ENCODE data around the gene PLPP2. TPM values are rescaled to one million over a fixed set of nuclear protein-coding genes. Genes with fewer than 3 reads are reported as not detected.
A peak's percentile ranks its signal among the peaks of the same experiment; 100 is the strongest.

Gene PLPP2
- total RNA-seq, 1 donor from 2014 or later, result 8.6 TPM

DNA sequence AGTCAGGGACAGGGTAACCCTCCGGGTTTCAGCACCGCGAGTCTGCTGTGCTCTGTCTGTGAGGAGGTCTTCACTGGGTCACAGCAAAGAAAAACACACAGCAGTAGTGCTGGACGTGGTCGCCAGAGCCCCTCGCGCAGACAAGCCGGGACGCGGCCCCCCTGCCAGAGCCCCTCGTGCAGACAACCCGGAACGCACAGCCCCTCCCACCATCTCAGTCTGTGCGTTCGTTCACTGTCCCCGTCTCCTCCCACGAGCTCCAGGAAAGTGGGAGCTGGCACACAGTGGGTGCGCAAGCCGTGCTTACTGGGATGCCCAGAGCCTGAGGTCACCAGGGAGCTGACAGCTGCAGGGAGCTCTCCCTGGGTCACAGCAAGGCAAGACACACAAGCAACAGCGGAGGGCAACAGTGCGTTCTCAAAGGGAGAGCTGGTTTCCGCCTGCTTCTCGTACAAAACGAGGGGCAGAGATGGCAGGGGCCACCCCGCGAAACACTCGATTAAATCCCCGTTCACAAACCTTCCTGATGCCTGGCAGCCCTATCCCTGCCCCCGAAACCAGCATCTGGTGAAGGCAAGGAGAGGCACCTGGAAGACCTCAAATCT, 3.2 kb upstream of the PLPP2 start:
- H3K27ac Mint-ChIP-seq, result no peak overlapping the region
- no peaks in the 10 kb centered on the region for H3K9me3 Mint-ChIP-seq
- H3K4me1 Mint-ChIP-seq (ENCODE audit: unreplicated experiment), result peaks cover 25% of the 10 kb centered on the region
- H3K4me3 Mint-ChIP-seq, result peak overlapping the region; percentile 63
- peaks cover 54% of the 10 kb centered on the region for H3K27me3 Mint-ChIP-seq
- no peaks in the 10 kb centered on the region for H3K36me3 Mint-ChIP-seq
- DNase-seq (ENCODE audit: extremely low spot score, unreplicated experiment), result no peak
- TF ChIP-seq, protein P1, sequence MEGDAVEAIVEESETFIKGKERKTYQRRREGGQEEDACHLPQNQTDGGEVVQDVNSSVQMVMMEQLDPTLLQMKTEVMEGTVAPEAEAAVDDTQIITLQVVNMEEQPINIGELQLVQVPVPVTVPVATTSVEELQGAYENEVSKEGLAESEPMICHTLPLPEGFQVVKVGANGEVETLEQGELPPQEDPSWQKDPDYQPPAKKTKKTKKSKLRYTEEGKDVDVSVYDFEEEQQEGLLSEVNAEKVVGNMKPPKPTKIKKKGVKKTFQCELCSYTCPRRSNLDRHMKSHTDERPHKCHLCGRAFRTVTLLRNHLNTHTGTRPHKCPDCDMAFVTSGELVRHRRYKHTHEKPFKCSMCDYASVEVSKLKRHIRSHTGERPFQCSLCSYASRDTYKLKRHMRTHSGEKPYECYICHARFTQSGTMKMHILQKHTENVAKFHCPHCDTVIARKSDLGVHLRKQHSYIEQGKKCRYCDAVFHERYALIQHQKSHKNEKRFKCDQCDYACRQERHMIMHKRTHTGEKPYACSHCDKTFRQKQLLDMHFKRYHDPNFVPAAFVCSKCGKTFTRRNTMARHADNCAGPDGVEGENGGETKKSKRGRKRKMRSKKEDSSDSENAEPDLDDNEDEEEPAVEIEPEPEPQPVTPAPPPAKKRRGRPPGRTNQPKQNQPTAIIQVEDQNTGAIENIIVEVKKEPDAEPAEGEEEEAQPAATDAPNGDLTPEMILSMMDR (conservative IDR thresholded peaks at IDR 0.05), result no peak

DNA sequence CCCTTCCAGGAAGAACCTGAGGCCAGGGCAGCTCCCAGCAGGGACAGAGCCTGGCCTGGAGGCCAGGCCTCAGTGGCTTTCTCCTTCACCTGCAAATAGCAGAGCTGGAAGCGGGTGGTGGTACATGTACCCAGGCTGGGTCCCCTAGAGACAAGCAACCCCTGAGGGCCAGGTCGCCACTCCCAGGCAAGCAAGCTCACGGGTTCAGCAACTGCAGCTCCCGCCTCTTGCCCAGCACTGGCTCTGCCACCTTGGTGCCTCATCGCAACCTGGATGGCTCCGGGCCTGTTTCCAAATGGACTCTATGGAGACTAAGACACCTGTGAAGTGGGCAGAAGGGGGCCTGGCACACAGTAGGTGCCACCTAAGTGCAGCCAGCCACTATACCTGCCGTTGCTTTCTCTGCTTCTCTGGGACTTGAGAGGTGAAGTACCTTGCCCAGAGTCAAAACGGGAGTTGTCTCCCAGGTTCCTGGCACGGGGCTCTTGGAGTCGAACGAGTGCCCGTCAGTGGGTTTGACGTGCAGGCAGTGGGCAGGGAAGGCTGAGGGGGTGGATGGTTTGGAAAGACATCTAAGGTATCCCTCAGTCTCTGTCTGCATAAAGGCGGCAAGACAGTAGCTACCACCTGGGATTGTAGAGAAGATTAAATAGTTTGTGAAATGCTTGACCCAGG, 2.4 kb upstream of the PLPP2 start:
- DNase-seq (ENCODE audit: extremely low spot score, unreplicated experiment), result no peak
- TF ChIP-seq, protein P1 (conservative IDR thresholded peaks at IDR 0.05), result no peak
- H3K4me1 Mint-ChIP-seq (ENCODE audit: unreplicated experiment), result peaks cover 25% of the 10 kb centered on the region
- H3K4me3 Mint-ChIP-seq, result peak overlapping the region; percentile 28
- H3K36me3 Mint-ChIP-seq, result no peaks in the 10 kb centered on the region
- H3K27ac Mint-ChIP-seq, result no peak overlapping the region
- H3K27me3 Mint-ChIP-seq, result peaks cover 63% of the 10 kb centered on the region
- H3K9me3 Mint-ChIP-seq, result no peaks in the 10 kb centered on the region

DNA sequence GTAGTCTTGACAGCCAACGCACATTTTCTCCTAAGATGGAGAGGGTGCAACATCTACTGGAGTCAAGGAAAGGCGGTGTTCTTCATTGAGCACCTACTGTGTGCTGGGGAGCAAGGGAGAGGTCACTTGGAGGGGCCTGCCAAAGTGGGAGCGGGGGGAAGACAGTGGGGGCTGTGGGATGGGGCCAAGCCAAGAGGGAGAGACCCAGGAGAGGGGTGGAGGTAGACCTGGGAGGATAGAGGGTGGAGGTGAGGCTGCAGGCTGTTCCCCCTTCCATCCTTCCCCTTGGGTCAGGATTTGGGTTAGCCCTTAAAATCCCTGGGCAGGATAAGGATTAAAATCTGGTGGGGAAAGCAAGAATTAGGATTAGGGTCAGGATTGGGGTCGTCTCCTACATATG, 1.7 kb upstream of the PLPP2 start:
- TF ChIP-seq, protein P1 (conservative IDR thresholded peaks at IDR 0.05), result no peak
- Mint-ChIP-seq H3K27me3 (peaks cover 69% of the 10 kb centered on the region), H3K36me3 (no peaks in the 10 kb centered on the region), H3K27ac (no peak overlapping the region), H3K4me1 (ENCODE audit: unreplicated experiment) (peaks cover 25% of the 10 kb centered on the region), H3K4me3 (peak overlapping the region; percentile 48), H3K9me3 (no peaks in the 10 kb centered on the region)
- no peak for DNase-seq (ENCODE audit: extremely low spot score, unreplicated experiment)

DNA sequence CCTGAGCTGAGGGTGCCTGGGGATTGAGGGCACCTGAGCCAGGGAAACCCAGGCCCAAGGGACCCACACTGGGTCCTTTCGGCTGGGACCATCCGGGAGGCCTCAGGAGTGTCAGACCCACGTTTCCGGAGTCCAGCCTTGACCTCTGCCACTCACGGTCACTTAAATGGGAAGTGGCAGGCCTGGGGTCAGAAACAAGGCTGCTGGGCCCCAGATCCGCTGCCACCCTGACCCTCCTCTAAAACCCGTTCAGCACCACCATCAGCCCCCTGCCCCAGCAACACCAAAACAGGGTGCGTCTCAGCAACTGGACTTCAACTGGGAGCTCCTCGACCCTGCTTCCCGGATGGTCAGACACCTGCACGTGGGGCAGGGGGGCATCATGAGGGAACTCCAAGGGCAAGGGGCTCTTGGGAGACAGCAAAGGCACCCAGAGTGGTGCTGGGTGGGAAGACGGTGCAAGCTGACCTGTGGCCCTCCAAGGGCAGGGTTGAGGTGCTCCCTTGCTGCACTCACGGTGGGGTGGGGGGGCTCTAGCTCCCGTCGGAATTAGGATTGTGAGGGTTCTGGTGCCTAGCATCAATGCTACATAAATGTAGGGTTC, 1.2 kb upstream of the PLPP2 start:
- TF ChIP-seq, protein P1 (conservative IDR thresholded peaks at IDR 0.05), result no peak

DNA sequence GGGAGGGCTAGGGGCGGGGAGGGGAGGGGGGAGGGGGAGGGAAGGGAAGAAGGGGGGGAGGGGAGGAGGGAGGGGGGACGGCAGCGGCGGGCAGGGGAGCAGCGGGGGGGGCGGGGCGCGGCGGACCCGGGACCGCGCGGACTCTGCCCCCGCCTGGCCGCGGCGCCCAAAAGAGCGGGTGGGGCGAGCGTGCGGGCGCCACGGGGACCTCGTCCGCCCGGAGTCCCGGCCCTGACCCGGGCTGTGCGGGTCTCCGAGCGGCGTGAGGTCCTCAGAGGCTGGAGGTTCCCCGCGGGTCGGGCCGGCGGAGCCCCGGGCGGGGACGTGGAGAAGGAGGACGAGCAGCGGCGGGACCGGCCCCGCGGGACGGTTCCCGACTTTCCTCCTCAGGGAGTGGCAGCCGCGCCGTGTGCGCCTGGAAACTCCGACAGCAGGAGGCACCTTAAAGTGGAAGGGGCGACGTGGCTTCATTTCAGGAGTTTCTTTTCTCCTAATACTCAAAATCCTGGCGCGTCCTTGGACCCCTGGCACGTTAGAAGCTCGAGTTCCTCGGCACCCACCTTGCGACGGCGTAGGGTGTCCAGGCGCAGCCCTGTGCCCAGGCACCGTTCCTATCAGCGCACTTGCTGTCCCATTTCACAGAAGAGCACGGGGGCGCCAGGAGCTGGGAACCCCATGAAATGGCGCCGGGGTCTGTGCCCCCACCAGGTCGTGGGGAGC, 518 bp upstream of the PLPP2 start:
- DNase-seq (ENCODE audit: extremely low spot score, unreplicated experiment), result no peak
- H3K27ac Mint-ChIP-seq, result no peak overlapping the region
- peaks cover 73% of the 10 kb centered on the region for H3K27me3 Mint-ChIP-seq
- TF ChIP-seq, protein P1 (conservative IDR thresholded peaks at IDR 0.05), result no peak
- H3K4me1 Mint-ChIP-seq (ENCODE audit: unreplicated experiment), result peaks cover 25% of the 10 kb centered on the region
- no peaks in the 10 kb centered on the region for H3K36me3 Mint-ChIP-seq
- H3K4me3 Mint-ChIP-seq, result no peak overlapping the region
- no peaks in the 10 kb centered on the region for H3K9me3 Mint-ChIP-seq

More for the DNA sequence above, 1.2 kb upstream of the PLPP2 start:
- Mint-ChIP-seq H3K27me3 (peaks cover 70% of the 10 kb centered on the region), H3K9me3 (no peaks in the 10 kb centered on the region), H3K27ac (no peak overlapping the region), H3K4me1 (ENCODE audit: unreplicated experiment) (peaks cover 25% of the 10 kb centered on the region), H3K36me3 (no peaks in the 10 kb centered on the region), H3K4me3 (peak overlapping the region; percentile 48)
- no peak for DNase-seq (ENCODE audit: extremely low spot score, unreplicated experiment)
